NCI-H2196 treated with DMSO at 0.1 percent for 48 hours (cell line): Measurements from ENCODE around the gene MAN1C1.

Source experiments
- DNase-seq: peaks from one replicate; lab custom pipeline; 2025; ENCODE audit not compliant: unreplicated experiment; lab: John Stamatoyannopoulos, UW

MAN1C1 gene

DNA sequence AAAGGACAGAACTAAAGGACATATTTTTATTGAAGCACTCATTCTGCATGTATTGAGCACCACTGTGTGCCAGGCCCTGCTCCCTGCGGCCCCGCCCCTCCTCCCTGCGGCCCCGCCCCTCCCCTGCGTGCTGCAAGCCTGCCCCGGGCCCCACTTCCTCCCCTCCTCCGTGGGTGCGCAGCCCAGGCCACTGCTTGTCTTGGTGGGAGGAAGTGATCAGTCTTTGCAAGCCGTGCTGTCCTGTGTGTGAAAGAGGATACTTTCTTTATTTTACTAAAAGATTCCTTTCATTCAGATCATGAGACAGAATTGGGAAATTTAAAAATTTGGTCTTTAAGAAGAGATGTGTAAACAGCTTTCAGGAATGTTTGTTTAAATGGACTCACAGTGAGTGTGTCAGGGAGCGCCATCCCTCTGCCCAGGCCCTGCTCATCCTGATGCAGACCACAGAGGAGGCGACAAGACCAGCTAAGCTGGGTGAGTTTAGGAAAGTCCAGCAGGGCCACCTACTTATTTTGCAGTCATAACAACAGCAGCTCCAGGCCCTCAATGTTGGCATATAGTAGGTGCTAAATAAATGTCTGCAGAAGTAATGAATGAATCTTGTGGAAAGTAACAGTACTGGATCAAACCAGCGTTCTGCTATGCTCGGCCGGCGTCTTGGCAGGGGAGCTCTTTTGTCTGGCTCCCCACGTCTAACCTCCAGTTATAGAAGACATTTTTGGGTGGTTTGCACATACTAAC, 95.1 kb downstream of the MAN1C1 start:
- no peak for DNase-seq

DNA sequence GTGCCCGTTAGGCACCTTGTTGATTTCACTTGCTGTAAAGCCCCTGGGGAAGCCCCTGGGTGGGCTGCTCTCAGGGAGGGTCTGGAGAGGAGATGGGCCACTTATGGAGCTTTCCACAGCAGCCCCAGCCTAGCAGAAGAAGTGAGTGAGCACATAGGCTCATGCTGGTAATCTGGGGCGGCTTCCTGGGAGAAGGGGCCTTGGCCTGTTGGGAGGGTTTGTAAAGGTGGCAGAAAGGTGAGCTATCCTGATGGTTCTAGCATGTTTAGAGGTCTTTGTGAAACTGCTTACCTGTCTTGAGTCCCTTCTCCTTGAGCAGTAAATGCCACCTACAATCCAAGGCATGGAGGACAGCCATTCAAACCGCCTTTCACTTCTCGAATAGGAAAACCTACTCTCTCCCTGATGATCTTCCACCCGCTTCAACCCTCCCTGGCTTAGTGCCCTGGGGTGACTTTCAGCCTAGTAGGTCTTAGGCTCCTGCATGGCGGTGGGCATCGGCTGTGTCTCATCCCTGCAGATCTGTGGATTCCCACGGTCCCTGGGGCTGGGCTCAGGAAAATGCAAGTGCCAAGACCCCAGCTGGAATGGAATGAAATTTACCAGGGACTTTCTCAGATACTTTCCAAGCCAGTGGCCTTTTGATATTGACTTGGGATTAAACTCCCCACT, 95.8 kb downstream of the MAN1C1 start:
- DNase-seq = no peak

DNA sequence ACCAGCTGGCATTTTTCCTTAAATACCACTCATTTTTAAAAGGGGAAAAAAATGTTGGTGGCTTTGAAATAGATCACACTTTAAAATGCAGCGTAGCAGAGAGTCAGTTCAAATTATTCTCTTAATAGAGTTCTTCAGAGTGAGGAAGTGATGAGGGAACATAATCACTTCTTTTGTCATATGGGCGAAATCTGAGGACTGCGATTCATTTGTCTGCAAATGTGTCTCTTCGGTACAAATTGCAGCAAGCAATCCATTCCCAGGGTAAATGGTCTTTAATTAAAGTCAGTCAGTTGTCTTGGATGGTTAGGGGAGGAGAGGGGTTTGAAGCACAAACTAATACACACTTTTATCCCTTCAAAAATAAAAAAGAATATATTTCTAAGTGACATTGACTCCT, 97.4 kb downstream of the MAN1C1 start:
- DNase-seq = no peak

DNA sequence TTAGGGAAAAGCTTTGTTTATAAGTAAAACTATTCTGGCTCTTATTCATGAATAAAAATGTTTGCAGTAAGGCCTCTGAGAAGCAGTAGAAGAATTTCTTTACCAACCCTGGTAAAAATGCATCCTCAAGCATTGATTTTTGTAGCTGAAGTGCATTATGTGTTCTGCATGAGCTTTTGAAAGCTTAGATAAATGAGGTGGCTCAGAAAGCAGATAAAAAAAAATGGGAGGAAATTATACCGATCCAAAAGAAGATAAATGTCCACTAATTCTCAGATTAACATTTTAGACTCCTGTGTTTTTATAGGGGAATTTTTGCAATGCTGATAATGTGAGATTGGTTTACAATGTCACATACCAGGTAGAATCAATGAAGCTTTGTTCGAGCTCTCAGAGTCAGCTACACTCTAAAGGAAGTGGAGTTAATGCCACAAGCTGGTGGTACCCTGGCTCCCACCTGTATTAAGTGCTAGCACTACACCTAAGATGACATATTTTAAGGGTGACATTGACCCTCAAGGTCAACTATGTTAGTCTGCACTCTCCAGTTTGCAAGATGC, 97.9 kb downstream of the MAN1C1 start:
- no peak for DNase-seq

DNA sequence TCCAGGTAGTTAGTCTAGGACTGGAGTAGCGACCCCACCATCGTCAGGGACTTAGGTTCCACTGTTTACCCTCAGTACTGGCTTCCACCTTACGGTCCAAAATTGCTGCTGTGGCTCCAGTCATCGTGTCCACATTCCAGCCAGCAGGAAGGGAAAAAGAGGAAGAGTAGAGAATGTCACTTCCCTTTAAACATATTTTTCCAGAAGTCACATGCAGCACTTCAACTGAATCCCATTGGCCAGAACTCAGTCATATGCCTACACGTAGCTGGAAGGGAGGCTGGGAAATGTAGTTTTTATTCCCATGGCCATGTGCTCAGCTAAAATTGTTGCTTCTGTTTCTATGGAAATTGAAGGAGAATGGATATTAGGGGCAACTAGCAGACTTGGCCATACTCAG, 99.3 kb downstream of the MAN1C1 start:
- DNase-seq = no peak

DNA sequence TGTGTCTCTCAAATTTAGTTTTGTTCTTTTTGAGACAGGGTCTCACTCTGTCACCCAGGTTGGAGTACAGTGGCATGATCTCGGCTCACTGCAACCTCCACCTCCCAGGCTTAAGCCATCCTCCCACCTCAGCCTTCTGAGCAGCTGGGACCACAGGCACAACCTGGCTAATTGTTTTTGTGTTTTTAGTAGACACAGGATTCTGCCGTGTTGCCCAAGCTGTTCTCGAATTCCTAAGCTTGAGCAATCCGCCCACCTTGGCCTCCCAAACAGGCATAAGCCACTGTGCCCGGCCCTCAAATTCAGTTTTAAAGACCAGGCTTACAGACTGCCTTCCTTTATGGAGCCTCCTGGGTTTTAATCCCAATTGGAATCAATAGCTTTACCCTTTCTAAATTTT, 99.7 kb downstream of the MAN1C1 start:
- DNase-seq = no peak

DNA sequence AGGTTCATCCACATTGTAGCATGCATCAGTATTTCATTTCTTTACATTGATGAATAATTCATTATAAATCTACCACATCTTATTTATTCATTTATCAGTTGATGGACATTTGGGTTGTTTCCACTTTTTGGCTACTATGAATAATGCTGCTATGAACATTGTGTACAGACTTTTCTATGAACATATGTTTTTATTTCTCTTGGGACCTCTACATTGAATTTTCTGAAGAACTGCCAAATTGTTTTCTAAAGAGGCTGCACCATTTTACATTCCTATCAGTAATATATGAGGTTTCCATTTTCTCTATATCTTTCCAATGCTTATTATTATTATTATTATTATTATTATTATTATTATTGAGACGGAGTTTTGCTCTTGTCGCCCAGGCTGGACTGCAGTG, 102.1 kb downstream of the MAN1C1 start:
- no peak for DNase-seq

DNA sequence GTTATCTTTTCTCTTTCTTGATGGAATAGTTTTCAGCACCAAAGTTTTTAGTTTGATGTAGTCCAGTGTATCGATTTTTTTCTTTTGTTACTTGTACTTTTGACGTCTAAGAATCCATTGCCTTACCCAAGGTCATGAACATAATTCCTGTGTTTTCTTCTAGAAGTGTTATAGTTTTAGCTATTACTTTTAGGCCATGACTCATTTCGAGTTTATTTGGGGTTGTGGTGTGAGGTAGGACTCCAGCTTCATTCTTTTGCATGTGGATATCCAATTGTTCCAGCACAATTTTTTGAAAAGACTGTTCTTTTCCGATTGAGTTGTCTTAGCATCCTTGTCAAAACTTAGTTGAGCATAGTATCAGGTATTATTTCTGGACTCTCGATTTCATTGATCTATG, 104.0 kb downstream of the MAN1C1 start:
- no peak for DNase-seq

DNA sequence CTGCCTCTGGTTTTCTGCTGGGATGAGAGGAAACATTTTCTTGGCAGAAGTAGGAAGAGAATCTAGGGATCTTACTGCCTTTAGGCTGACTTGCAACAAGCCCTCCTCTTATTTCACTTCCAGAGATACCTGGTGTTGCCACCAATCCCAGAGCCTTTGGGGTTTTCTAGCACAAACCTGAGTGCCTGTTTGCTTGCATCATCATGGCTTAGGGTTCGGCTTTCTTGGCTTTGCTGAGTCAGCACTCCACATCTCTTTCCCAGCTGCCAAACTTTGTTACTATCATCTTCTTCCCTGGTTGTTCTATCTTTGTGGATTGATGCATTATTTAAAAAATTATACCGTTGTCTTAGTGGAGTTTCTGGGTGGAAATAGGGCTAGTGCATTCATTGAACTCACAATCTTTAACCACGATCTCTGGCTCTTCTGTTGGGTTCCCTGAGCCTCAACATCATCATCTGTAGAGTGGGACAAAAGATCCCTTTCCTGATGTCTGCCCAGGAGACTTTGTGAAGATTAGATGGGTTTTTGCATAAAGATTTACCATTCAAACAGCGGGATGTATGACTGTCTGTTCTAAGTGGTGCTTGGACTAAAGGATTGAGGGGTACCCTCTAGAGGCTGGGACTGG, 106.8 kb downstream of the MAN1C1 start:
- no peak for DNase-seq

DNA sequence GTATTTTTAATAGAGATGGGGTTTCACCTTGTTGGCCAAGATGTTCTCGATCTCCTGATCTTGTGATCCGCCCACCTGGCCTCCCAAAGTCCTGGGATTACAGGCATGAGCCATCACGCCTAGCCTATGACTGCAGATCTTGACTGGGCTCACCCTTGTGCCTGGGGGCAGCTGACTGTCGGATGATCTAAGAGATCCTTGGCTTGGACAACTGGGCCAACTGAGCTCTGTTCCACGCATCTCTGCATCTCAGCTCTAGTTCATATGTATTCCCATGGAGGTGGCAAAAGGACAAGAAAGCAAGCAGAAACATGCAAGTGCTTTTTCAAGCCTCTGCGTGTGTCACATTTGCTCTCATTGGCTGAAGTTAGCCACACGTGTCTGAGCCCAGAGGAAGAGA, 107.6 kb downstream of the MAN1C1 start:
- no peak for DNase-seq

DNA sequence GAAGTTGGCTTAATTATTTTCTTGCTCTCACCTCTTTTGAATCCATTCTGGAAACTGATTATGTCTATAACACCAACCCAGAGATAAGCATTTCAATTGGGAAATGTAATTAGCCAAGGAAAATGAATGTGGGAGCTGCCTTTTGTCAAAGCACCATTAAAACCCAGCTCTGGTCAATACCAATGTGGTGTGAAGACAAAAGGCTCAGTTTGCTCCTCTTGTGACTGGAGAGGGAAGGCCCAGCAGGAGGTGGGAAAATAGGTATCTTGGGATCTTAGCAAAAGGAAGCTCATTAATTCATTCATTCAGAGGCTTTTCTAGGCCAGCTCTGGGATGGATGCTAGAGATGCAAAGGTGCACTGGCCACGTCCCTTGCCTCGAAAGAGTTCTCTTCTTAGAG, 108.4 kb downstream of the MAN1C1 start:
- no peak for DNase-seq

DNA sequence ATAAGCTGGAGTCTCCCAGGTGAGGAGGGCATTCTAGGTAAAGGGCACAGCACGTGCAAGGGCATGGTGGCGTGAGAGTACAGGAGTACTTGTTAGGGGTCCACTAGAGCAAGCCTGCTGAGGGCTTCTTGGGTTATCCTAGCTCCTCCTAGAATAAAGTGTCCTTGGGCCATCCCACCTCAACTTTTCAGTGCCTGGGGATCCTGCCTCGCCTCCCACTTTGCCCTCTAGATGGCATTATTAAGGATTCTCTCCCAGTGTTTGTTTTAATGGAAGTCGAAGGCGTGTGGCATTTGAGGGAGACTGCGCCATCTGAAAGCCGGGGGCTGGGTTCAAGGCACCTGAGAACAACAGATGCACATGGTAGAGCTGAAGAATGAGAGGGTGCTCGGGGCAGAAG, 108.9 kb downstream of the MAN1C1 start:
- DNase-seq = no peak

DNA sequence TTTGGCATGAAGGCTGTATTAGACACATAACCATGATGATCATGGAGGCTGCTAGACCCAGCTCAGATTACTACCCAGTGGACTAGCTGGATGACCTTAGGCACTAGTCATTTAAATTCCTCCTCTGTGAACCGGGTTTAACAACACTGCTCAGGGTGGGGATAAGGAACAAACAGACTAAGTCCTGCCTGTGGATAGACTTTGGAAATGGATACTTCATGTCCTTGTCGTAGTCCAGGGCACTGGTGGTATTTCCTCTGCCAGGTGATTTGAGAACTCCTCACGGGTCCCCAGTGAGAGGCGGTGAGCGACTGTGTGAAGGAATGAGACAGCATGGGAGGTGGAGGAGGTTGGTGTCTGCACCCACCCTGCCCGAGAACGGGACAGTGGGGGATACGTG, 110.5 kb downstream of the MAN1C1 start:
- no peak for DNase-seq

DNA sequence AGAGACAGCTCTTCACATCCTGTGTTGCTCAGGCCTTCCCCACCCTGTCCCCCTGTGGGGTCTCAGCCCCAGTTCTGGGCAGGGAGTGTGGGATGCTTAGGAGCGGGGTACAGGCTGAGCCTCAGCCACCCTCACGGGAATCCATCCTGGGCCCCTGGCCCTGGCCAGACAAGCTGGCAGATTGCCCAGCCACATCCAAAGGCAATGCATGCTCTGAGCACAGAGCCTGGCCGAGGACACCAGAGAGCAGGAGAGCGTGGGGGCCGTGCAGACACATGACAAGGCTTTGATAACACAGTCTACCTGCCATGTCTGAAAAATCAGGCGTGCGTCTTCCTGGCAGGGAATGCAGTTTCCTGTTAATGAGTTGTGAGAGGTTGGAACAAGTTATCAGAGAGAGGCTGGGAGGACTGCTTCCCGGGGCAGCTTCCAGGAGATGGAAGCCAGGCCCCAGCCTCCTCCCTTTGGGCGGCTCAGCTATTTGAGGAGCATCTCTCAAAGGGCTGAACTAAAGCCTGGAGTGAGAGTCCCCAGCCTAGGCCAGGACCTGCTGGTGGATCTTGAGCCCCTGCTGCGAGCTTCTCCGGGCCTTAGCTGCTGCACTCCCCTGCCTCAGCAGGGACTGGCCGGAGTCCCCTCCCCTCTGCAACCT, 111.2 kb downstream of the MAN1C1 start:
- DNase-seq = no peak

DNA sequence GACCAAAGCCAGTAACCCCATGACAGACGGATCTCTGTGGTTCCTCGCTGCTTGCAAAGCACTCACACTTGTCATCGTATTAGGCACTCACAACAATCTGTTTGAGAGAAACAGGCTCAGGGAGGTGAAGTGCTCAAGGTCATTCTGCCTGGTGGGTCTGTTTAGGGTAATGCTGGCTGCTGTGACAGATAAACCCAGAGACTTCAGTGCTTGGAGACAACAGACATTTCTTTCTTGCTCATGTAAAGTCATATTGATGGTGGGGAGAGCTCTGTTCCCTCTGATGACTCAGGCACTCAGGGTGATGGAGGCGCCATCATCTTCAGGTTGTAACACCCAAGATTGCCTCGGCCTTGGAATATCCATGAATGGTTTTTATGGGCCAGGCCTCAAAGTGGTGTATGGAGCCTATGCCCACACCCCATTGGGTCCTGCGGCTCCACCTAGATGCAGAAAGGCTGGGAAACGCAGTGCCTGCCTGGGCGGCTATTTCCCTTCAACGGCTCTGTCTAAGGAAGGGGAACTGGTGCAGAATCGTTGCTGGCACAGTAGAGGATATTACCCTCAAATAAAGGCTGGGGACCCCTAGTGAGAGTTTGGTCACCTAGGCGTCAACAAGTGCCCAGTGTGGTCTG, 111.8 kb downstream of the MAN1C1 start:
- no peak for DNase-seq

DNA sequence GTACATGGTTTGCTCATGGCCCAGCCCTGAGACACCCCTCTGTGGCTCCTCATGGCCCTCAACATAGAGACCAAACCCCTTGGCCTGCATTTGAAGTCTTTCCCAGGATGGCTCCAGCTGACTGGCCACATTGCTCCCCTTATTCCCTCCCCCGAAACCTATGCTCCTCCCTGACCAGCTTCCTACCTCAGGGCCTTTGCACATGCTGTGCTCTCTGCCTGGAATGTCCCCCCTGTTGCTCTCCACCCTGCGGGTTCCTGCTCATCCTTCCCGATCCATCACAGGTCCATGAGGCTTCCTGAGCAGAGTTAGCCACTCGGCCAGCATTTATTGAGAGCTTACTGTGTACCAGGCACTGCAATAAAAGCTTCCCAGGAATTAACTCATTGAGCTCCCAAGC, 112.5 kb downstream of the MAN1C1 start:
- no peak for DNase-seq

DNA sequence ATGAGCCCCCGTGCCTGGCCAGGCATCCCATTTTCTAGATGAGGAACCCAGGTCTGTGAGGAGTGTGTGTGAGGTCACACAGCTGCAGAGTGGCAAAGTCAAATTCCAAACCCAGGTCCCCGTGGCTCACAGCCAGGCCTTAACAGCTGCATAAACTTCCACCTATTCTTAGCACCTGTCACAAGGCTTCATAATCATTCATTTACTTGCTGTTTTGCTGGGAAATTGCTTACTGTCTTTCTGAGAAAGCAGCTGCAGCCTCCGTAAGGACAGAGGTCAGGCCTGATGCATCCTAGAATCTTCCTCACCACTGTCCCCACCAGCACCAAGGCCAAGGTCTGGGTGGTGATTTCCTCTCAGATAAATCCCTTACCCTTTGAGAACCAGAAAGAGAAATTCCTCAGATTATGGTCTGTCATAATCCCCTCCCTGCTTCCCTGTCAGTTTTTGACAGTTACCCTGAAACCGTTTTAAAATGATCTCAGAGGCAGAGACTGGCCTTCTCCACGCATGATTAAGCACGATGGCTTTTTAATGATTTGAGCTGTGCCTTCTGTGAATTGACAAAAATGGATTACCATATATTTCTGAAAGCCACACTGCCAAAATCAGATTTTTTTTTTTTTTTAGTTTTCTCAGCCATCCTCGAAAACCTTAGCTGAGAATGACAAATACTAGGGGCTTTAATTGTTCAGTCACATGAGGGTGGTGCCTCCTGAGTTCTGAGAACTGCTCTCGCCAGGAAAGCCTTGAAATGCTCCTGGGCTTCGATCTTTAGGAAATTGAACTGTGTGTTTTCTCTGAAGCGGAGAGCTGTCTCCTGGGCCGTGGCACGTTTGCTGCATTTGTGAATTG, 113.4 kb downstream of the MAN1C1 start:
- no peak for DNase-seq

DNA sequence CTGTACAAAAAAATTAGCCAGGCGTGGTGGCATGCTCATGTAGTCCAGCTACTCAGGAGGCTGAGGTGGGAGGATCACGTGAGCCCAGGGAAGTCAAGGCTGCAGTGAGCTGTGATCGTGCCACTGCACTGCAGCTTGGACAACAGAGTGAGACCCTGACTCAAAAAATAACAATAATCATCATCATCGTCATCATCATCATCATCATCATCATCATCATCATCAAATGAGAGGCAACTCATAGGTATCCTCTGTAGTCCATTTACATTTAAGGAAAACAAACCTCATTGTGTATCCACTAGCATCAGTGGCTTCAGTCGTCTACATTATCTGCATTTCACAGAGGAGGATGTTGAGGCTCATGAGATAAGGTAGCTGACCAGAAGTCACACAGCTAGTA, 114.6 kb downstream of the MAN1C1 start:
- no peak for DNase-seq

DNA sequence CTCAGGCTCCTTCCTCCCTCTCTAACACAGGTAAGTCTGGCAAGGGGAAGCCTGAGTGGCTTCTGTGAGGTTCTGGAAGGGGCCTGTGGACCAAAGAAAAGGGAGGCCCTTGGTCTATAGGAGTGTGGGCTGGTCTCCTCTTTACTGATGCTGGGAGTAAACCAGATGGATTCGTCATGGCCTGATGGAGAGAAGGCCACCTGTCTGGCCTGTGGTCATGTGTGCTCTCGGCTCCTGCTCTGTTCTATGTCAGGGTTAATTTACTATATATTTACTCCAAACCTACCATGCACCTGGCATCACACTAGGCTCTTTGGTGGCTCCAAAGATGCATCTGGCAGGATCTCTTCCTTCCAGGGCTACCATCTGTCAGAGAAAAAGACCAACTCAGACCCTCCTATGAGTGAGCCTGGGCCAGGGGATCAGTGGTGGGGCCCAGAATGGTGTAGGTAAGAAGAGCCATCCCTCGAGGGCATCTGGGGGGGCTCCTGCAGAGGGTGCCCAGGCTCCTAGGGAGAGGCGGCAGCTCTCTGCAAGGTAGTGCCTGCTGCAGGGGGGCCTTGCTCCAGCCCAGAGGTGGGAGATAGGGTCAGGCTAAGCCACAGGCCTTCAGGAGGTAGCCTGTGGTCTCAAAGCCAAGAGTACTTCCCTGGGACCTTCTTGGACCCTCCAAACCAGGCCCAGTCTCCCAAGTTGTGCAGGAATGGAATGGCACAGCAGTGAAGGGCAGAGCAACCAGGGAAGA, 115.2 kb downstream of the MAN1C1 start:
- DNase-seq = no peak

DNA sequence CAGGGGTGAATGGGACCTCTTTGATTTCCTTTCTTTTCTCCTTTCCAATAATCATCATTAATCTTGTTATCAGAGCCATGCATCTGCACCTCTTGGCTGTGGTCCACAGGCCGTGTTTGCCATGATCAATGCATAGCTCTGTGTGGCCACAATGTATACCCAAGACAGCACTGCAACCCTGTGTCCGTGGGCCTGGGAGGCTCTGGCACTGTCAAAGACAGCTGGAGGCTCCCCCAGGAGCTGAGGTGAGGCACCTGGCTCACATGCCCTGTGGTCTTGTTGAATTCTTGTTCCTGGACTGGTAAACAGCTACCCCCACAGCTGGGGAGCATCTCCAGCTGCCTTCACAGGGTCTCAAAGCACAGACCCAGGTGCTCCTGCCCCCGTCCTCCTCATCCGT, 116.2 kb downstream of the MAN1C1 start:
- no peak for DNase-seq
